K562 (cell line): ENCODE results near the gene CTDSPL. TPM values are rescaled to one million over a fixed set of nuclear protein-coding genes. Genes with fewer than 3 reads are reported as not detected.

Experiments used
- ARID1B ChIP-seq: fragments of 450-650 bp; IDR thresholded peaks from 2 replicates; pipeline ENCODE4 v1.6.1; 2016; ENCODE audit warnings: antibody characterized with exemption, mild to moderate bottlenecking, inconsistent platforms
- CSDE1 ChIP-seq, 2 experiments: fragments of 450-650 bp; IDR thresholded peaks; 2 replicates each; pipeline ENCODE4 v1.6.1; 2016; ENCODE audit warnings: mild to moderate bottlenecking in 1 of 2
- GATA2 ChIP-seq: sonication (generic); formaldehyde crosslinking; IDR thresholded peaks from 2 replicates; pipeline ENCODE4 v1.4.0; 2020; ENCODE audit warnings: mild to moderate bottlenecking, missing genetic modification reagents
- HSF4 ChIP-seq: fragments of 250-450 bp; sonication (Bioruptor Pico); IDR thresholded peaks from 2 replicates; pipeline ENCODE4 v2.1.2; 2022; ENCODE audit warnings: mild to moderate bottlenecking, moderate library complexity, borderline replicate concordance
- KAT7 ChIP-seq: sonication (generic); formaldehyde crosslinking; IDR thresholded peaks from 2 replicates; pipeline ENCODE4 v1.8.0; 2022; ENCODE audit warnings: missing genetic modification reagents, mild to moderate bottlenecking, borderline replicate concordance
- STAT6 ChIP-seq: sonication (generic); formaldehyde crosslinking; IDR thresholded peaks from 2 replicates; pipeline ENCODE4 v1.8.1; 2023; ENCODE audit warnings: mild to moderate bottlenecking, missing genetic modification reagents
- WHSC1 ChIP-seq: IDR thresholded peaks from one replicate; pipeline ENCODE4 v1.6.1; 2012; ENCODE audit warnings: low read length, control low read depth, inconsistent platforms
- ZFP30 ChIP-seq: fragments of 250-450 bp; sonication (Bioruptor Pico); IDR thresholded peaks from 2 replicates; pipeline ENCODE4 v1.8.0; 2022; ENCODE audit warnings: moderate library complexity, mild to moderate bottlenecking, inconsistent platforms, borderline replicate concordance
- ZNF140 ChIP-seq: fragments of 250-450 bp; sonication (Bioruptor Pico); IDR thresholded peaks from 2 replicates; pipeline ENCODE4 v1.8.0; 2021; ENCODE audit warnings: moderate library complexity, mild to moderate bottlenecking, inconsistent platforms
- ZNF217 ChIP-seq: sonication (generic); formaldehyde crosslinking; IDR thresholded peaks from 2 replicates; pipeline ENCODE4 v1.8.0; 2022; ENCODE audit warnings: mild to moderate bottlenecking, missing genetic modification reagents
- ZNF766 ChIP-seq: fragments of 200-800 bp; sonication (Bioruptor generic); conservative IDR thresholded peaks from 2 replicates; pipeline ENCODE4 v1.6.1; 2016; ENCODE audit warnings: missing genetic modification characterization, missing compliant biosample characterization
- polyA plus RNA-seq, 8 experiments: library from polyadenylated mRNA; depleted of rRNA in 4 of 8; stranded (reverse) in 5 of 8; unstranded in 3 of 8; fragments of >200 nt; fragmentation: Nextera tagmentation in 2 of 8; fragmentation: Illumina TruSeq in 1 of 8; extraction: Ambion mirVana in 2 of 8; extraction: Trizol in 1 of 8; gene quantifications; 2 replicates each; pipeline versions ENCODE4 v1.2.1 to v1.2.3, GENCODE V29; 2011 to 2014; ENCODE audit warnings: inconsistent platforms in 1 of 8, missing spikeins in 1 of 8
- total RNA-seq, 7 experiments: library from RNA; depleted of rRNA in 6 of 7; stranded (reverse); fragments of >200 nt in 6 of 7; fragmentation: Illumina TruSeq in 2 of 7; extraction: Trizol in 2 of 7; gene quantifications; 2 replicates each; pipeline versions ENCODE4 v1.2.1 to v1.2.3, GENCODE V29; 2011 to 2021; ENCODE audit warnings: low replicate concordance in 1 of 7
- TF ChIP-seq, protein P1 (sequence below): sonication (generic); formaldehyde crosslinking; IDR thresholded peaks from 2 replicates; pipeline ENCODE4 v1.8.0; 2022; ENCODE audit warnings: missing genetic modification reagents, mild to moderate bottlenecking, borderline replicate concordance
- TF ChIP-seq, protein P2 (sequence below): fragments of 450-650 bp; IDR thresholded peaks from 2 replicates; pipeline ENCODE4 v1.7.1; 2018; ENCODE audit warnings: mild to moderate bottlenecking, low read depth; ENCODE audit not compliant: partially characterized antibody

Gene CTDSPL
- total and polyA plus RNA-seq, 9 of the 15 experiments (the other 6 are each of a cell fraction or from before 2014, with no cell fraction given): 5.1 to 19.3 (median 11.3) TPM

DNA sequence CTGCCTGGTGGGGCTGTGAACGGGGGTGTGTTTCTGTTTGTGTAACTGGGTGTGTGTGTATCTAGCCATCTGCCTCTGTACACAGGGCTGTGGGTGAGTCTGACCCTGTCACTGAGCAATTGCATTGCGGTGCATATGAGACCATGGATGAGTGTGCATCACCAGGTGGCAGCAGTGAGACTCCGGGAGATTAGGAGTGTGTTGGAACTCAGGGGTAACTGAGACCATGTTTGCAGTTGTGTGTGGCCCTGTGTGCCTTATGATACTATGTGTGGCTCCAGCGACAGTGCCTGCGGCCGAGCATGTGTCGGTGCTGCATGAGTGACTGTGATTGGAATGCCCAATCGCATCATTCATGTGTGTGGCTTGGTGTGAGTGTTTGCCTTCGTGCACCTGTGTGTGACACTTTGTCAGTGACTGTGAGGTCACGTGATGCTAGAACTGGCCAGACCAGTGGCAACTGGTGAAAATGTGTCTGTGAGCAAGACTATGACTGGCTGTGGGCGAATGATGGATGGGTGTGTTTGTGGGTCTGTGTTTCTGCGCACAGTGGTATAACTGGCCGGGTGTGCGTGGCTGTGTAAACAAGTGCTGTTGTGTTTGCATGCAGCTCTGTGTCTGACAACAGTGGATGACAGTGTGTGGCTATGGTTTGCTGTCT is 142.9 kb downstream of the CTDSPL start (continued):
- no peak for TF ChIP-seq STAT6
- no peak for TF ChIP-seq ARID1B
- TF ChIP-seq, protein P1, sequence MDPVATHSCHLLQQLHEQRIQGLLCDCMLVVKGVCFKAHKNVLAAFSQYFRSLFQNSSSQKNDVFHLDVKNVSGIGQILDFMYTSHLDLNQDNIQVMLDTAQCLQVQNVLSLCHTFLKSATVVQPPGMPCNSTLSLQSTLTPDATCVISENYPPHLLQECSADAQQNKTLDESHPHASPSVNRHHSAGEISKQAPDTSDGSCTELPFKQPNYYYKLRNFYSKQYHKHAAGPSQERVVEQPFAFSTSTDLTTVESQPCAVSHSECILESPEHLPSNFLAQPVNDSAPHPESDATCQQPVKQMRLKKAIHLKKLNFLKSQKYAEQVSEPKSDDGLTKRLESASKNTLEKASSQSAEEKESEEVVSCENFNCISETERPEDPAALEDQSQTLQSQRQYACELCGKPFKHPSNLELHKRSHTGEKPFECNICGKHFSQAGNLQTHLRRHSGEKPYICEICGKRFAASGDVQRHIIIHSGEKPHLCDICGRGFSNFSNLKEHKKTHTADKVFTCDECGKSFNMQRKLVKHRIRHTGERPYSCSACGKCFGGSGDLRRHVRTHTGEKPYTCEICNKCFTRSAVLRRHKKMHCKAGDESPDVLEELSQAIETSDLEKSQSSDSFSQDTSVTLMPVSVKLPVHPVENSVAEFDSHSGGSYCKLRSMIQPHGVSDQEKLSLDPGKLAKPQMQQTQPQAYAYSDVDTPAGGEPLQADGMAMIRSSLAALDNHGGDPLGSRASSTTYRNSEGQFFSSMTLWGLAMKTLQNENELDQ (CRISPR knock-in tag): no peak
- no peak for TF ChIP-seq ZNF766 (CRISPR knock-in tag)
- no peak for TF ChIP-seq ZFP30 (CRISPR knock-in tag)
- TF ChIP-seq, protein P2, sequence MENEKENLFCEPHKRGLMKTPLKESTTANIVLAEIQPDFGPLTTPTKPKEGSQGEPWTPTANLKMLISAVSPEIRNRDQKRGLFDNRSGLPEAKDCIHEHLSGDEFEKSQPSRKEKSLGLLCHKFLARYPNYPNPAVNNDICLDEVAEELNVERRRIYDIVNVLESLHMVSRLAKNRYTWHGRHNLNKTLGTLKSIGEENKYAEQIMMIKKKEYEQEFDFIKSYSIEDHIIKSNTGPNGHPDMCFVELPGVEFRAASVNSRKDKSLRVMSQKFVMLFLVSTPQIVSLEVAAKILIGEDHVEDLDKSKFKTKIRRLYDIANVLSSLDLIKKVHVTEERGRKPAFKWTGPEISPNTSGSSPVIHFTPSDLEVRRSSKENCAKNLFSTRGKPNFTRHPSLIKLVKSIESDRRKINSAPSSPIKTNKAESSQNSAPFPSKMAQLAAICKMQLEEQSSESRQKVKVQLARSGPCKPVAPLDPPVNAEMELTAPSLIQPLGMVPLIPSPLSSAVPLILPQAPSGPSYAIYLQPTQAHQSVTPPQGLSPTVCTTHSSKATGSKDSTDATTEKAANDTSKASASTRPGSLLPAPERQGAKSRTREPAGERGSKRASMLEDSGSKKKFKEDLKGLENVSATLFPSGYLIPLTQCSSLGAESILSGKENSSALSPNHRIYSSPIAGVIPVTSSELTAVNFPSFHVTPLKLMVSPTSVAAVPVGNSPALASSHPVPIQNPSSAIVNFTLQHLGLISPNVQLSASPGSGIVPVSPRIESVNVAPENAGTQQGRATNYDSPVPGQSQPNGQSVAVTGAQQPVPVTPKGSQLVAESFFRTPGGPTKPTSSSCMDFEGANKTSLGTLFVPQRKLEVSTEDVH: no peak
- TF ChIP-seq ZNF217 (CRISPR knock-in tag): no peak
- no peak for TF ChIP-seq CSDE1 (IDR thresholded peaks at IDR 0.05)
- TF ChIP-seq WHSC1: no peak
- peak; percentile 50 for TF ChIP-seq GATA2 (CRISPR knock-in tag)
- no peak for TF ChIP-seq HSF4 (CRISPR knock-in tag)
- no peak for TF ChIP-seq KAT7 (CRISPR knock-in tag)
- no peak for TF ChIP-seq ZNF140 (CRISPR knock-in tag)
